Forelimb muscle (tissue), 1 donor: Measurements from ENCODE around the gene CA5A. TPM values are rescaled to one million over a fixed set of nuclear protein-coding genes. Genes with fewer than 3 reads are reported as not detected.

Experiments
- DNase-seq: peaks from one replicate; pipeline ENCODE4 v3.0.0-alpha.2; 2013; ENCODE audit warnings: low read depth
- polyA plus RNA-seq: library from polyadenylated mRNA; unstranded; fragments of 120-200 nt; gene quantifications from one replicate; pipeline ENCODE4 v1.2.1, GENCODE V29; 2013; ENCODE audit not compliant: insufficient read length

The CA5A gene
- polyA plus RNA-seq, 1 donor, result 0.11 TPM

GRCh38 chr16:87963400-87963799, 27.1 kb upstream of the CA5A start:
- DNase-seq, result no peak

- no peak for DNase-seq
Observed at GRCh38 chr16:87961623-87962022, 25.3 kb upstream of the CA5A start.

- DNase-seq, result no peak
Observed at GRCh38 chr16:87960852-87961251, 24.5 kb upstream of the CA5A start.

GRCh38 chr16:87960296-87960695, 24.0 kb upstream of the CA5A start:
- DNase-seq, result no peak

- DNase-seq, result no peak
Observed at GRCh38 chr16:87959391-87959990, 23.2 kb upstream of the CA5A start.

- DNase-seq, result no peak
Observed at GRCh38 chr16:87958632-87959031, 22.3 kb upstream of the CA5A start.

GRCh38 chr16:87957296-87958094, 21.2 kb upstream of the CA5A start:
- DNase-seq, result no peak

- DNase-seq, result no peak
Observed at GRCh38 chr16:87956365-87957231, 20.3 kb upstream of the CA5A start.

- no peak for DNase-seq
Observed at GRCh38 chr16:87956098-87956364, 19.7 kb upstream of the CA5A start.

GRCh38 chr16:87955302-87956097, 19.2 kb upstream of the CA5A start:
- no peak for DNase-seq

- no peak for DNase-seq
Observed at GRCh38 chr16:87954826-87955225, 18.5 kb upstream of the CA5A start.

GRCh38 chr16:87954361-87954760, 18.0 kb upstream of the CA5A start:
- DNase-seq, result no peak

GRCh38 chr16:87953308-87954215, 17.2 kb upstream of the CA5A start:
- no peak for DNase-seq

- DNase-seq, result no peak
Observed at GRCh38 chr16:87952751-87953150, 16.4 kb upstream of the CA5A start.

GRCh38 chr16:87951552-87952538, 15.5 kb upstream of the CA5A start:
- no peak for DNase-seq

GRCh38 chr16:87950765-87951551, 14.6 kb upstream of the CA5A start, which contains the start of gene BANP:
TSS of gene BANP (plus strand) at chr16:87951434. CDS start at chr16:87975116, 23,682 bp downstream.
- peak; percentile 95 for DNase-seq

- no peak for DNase-seq
Observed at GRCh38 chr16:87949071-87949744, 12.9 kb upstream of the CA5A start.

- DNase-seq, result no peak
Observed at GRCh38 chr16:87948735-87949070, 12.4 kb upstream of the CA5A start.
